GM12874 (cell line): ENCODE data around the gene WNK4.

Experiments used
- TF ChIP-seq, protein P1 (sequence below): IDR thresholded peaks from 2 replicates; pipeline ENCODE4 v1.5.1; 2011; ENCODE audit warnings: low read depth, mild to moderate bottlenecking, control low read depth, low read length, moderate library complexity; ENCODE audit not compliant: insufficient read depth

Gene WNK4

GRCh38 chr17:42779936-42780850 is at the start of gene WNK4:
TSS of gene WNK4 (plus strand) at chr17:42780610. CDS start at chr17:42780699, 89 bp downstream.
- TF ChIP-seq, protein P1, sequence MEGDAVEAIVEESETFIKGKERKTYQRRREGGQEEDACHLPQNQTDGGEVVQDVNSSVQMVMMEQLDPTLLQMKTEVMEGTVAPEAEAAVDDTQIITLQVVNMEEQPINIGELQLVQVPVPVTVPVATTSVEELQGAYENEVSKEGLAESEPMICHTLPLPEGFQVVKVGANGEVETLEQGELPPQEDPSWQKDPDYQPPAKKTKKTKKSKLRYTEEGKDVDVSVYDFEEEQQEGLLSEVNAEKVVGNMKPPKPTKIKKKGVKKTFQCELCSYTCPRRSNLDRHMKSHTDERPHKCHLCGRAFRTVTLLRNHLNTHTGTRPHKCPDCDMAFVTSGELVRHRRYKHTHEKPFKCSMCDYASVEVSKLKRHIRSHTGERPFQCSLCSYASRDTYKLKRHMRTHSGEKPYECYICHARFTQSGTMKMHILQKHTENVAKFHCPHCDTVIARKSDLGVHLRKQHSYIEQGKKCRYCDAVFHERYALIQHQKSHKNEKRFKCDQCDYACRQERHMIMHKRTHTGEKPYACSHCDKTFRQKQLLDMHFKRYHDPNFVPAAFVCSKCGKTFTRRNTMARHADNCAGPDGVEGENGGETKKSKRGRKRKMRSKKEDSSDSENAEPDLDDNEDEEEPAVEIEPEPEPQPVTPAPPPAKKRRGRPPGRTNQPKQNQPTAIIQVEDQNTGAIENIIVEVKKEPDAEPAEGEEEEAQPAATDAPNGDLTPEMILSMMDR = no peak

DNA sequence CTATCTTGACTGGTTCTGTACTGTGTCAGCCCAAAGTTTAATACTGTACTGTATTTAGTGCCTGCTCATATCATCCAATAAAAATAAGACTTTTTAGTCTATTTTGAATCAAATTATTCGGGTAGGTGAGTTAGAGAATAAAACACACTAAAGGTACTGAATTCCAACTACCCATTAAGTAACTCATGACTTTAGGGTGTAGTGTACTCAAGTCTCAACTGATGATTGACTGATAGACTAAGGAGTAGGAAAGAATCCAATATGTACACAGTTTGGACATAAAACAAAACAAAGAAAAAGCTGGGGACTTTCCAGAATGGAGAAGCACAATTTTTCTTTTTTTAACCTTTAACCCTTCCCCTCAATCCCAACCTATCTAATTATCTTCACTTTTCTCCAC is 39.7 kb upstream of the WNK4 start:
- TF ChIP-seq, protein P1 = no peak

DNA sequence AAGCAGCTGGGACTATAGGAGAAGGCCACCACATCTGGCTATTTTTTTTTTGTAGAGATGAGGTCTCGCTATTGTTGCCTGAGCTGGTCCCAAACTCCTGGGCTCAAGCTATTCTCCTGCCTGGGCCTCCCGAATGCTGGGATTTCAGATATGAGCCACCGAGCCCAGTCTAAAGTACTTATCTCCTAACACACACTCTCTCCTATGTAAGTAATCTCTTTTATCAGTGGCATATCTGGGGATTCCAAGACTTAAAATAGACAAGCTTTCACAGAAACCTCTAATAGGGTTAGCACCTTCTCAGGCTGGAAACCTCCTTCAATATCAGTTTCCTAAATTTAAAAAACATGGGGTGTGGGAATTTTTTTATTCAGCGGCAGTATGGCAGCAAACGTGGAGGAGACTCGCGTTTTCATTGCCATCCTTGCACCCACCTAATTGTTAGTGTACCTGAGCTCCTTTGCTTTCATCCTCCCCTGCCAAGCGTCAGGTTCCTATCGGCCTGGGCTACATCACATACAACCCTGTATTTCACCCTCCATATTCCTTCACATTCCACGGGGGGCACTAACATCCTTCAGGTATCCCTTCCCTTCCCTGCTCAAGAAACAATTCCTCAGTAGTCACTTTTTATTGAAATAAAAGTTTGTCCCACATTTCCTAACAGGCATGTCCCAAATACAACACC is 36.7 kb upstream of the WNK4 start:
- TF ChIP-seq, protein P1 = no peak

- TF ChIP-seq, protein P1 = no peak
Observed at GRCh38 chr17:42744283-42744805, 36.1 kb upstream of the WNK4 start.

GRCh38 chr17:42744806-42745617 is 35.4 kb upstream of the WNK4 start, which contains the start of gene EZH1:
TSS of gene EZH1 (minus strand) at chr17:42745040. CDS start at chr17:42728941, 16,099 bp downstream.
- TF ChIP-seq, protein P1 = no peak

GRCh38 chr17:42748202-42748907 is 32.1 kb upstream of the WNK4 start:
- TF ChIP-seq, protein P1 = no peak
